IPS-18a (cell line): ENCODE results near the gene DLL3.
A peak's percentile ranks its signal among the peaks of the same experiment; 100 is the strongest.

ENCODE experiments used
- H3K27ac ChIP-seq: one replicate; pipeline ENCODE4 v1.5.1; 2013; ENCODE audit warnings: low read length
- H3K27me3 ChIP-seq: one replicate; pipeline ENCODE4 v1.6.1; 2013; ENCODE audit warnings: mild to moderate bottlenecking, low read length; ENCODE audit not compliant: control insufficient read depth, insufficient read depth
- H3K36me3 ChIP-seq: one replicate; pipeline ENCODE4 v1.6.1; 2013; ENCODE audit warnings: low read depth, low read length; ENCODE audit not compliant: control insufficient read depth
- H3K4me1 ChIP-seq: one replicate; pipeline ENCODE4 v1.6.1; 2013; ENCODE audit warnings: low read depth, low read length; ENCODE audit not compliant: control insufficient read depth
- H3K4me3 ChIP-seq: one replicate; pipeline ENCODE4 v1.5.1; 2013; ENCODE audit warnings: low read length
- H3K9ac ChIP-seq: one replicate; pipeline ENCODE4 v1.6.1; 2013; ENCODE audit warnings: mild to moderate bottlenecking, low read length, moderate library complexity
- H3K9me3 ChIP-seq: one replicate; pipeline ENCODE4 v1.6.1; 2013; ENCODE audit warnings: low read depth, low read length; ENCODE audit not compliant: control insufficient read depth

Gene DLL3

GRCh38 chr19:39520541-39521484 is 22.1 kb downstream of the DLL3 start:
- Histone ChIP-seq H3K4me1 (peaks cover 3% of the 10 kb centered on the region), H3K36me3 (peaks cover 3% of the 10 kb centered on the region), H3K4me3 (no peak overlapping the region), H3K9me3 (no peaks in the 10 kb centered on the region), H3K27me3 (peaks cover 6% of the 10 kb centered on the region), H3K27ac (no peak overlapping the region), H3K9ac (no peak overlapping the region)

- Histone ChIP-seq H3K36me3 (peaks cover 3% of the 10 kb centered on the region), H3K27me3 (no peaks in the 10 kb centered on the region), H3K4me3 (no peak overlapping the region), H3K4me1 (no peaks in the 10 kb centered on the region), H3K9ac (no peak overlapping the region), H3K27ac (no peak overlapping the region), H3K9me3 (no peaks in the 10 kb centered on the region)
Observed at GRCh38 chr19:39524495-39524894, 25.7 kb downstream of the DLL3 start.

DNA sequence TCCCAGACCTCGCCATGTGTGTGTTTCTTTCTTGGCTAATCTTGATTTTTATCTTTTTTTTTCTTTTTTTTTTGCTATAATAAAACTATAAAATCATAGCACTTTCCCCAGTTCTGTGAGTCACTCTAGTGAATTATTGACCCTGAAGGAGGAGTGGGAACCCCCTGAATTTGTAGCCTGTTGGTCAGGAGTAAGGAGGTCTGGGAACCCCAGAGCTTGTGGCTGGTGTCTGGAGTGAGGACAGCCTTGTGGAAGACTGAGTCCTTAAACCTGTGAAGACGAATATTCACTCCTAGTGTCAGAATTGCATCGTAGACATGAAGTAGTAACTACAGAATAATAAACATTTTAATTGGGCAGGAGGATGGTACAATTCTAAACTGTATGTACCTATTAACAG is 26.5 kb downstream of the DLL3 start:
- Histone ChIP-seq H3K27ac (no peak overlapping the region), H3K4me3 (no peak overlapping the region), H3K27me3 (no peaks in the 10 kb centered on the region), H3K9ac (no peak overlapping the region), H3K36me3 (peaks cover 3% of the 10 kb centered on the region), H3K9me3 (no peaks in the 10 kb centered on the region), H3K4me1 (no peaks in the 10 kb centered on the region)

DNA sequence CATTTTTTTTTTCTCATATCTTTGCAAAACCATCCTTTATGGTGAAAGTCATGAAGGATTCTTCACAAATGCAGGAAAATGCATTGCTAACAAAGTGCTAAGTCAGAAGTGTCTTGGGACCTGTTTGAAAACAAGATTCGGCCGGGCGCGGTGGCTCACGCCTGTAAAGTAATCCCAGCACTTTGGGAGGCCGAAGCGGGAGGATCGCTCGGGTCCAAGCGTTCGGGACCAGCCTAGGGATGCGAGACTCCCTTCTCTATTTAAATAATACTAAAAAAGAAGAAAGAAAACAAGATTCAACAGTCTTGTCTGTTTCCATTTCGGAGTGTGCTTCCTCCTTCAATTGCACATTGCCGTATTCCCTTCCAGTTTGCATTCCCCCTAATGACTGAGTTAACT is 33.1 kb downstream of the DLL3 start:
- Histone ChIP-seq H3K4me3 (peak overlapping the region; percentile 75), H3K36me3 (no peaks in the 10 kb centered on the region), H3K9ac (peak overlapping the region; percentile 69), H3K27me3 (no peaks in the 10 kb centered on the region), H3K9me3 (no peaks in the 10 kb centered on the region), H3K4me1 (peaks cover 3% of the 10 kb centered on the region), H3K27ac (no peak overlapping the region)

DNA sequence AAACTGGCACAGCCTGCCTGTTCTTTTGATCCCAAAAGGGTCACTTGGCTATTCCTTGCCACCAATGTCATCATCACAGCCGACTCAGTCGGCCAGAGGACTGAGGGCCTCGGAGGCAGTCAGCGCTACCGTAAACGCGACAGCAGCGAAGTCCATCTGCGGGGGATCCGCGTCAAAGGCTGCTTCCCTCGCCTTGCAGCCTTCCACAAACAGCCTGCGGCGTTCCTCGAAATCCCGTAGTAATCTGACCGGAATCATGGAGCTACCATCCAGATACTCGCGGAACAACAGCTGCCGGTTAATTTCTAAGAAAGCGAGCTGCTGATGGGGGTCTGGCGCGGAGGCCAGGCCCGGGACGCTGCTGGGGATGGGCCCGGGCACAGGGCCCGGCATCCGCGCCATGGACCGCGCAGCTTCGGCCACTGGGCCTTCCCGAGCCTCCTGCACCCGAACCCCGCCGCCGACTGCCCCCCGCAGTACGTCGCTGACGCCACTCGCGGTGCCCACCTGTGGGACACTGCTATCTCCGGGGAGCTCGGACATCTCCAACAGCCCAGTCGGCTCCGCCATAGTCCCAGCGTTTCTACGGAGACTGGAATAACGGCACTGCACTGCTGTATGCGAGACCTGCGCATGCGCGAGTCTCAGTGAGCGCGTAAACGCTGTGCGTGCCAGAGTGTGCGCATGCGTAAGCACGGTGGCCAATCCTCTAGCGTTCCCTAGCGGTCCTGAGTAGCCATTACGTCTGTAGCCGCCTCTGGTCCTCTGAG is 33.7 kb downstream of the DLL3 start, which contains the start of gene EID2B:
Gene EID2B (minus strand): TSS at position 620 of the 770 bp plus-strand sequence. CDS start 50 bp downstream, at position 570.
- H3K9ac ChIP-seq: peak within 1 kb of the TSS; percentile 69
- no peaks in the 10 kb centered on the region for H3K27me3 ChIP-seq
- no peaks in the 10 kb centered on the region for H3K9me3 ChIP-seq
- no peak within 1 kb of the TSS for H3K27ac ChIP-seq
- H3K4me3 ChIP-seq: peak within 1 kb of the TSS; percentile 75
- H3K36me3 ChIP-seq: no peaks in the 10 kb centered on the region
- H3K4me1 ChIP-seq: peaks cover 3% of the 10 kb centered on the region

DNA sequence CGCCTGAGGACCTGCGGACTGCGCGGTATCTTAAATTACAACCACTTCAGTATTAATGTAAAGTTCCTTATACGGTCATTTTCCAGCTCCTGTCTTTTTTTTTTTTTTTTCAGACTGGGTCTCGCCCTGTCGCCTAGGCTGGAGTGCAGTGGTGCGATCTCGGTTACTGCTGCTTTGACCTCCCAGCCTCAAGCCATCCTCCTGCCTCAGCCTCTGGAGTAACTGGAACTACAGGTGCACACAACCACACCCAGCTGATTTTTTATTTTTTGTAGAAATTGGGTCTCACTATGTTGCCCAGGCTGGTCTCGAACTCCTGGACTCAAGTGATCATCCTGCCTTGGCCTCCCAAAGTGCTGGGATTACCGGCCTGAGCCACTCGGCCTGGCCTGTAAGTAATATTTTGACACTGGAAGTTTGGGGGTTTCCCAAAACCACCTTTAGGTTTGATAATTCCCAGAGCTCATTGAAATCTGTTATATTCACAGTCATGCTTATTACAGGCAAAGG is 34.3 kb downstream of the DLL3 start:
- no peaks in the 10 kb centered on the region for H3K36me3 ChIP-seq
- H3K4me1 ChIP-seq: peaks cover 3% of the 10 kb centered on the region
- H3K27ac ChIP-seq: no peak overlapping the region
- no peaks in the 10 kb centered on the region for H3K9me3 ChIP-seq
- peak overlapping the region; percentile 75 for H3K4me3 ChIP-seq
- H3K27me3 ChIP-seq: no peaks in the 10 kb centered on the region
- H3K9ac ChIP-seq: no peak overlapping the region

GRCh38 chr19:39533791-39534190 is 35.0 kb downstream of the DLL3 start:
- peaks cover 3% of the 10 kb centered on the region for H3K4me1 ChIP-seq
- no peaks in the 10 kb centered on the region for H3K27me3 ChIP-seq
- H3K27ac ChIP-seq: no peak overlapping the region
- no peak overlapping the region for H3K4me3 ChIP-seq
- no peak overlapping the region for H3K9ac ChIP-seq
- H3K36me3 ChIP-seq: no peaks in the 10 kb centered on the region
- no peaks in the 10 kb centered on the region for H3K9me3 ChIP-seq

- Histone ChIP-seq H3K9me3 (no peaks in the 10 kb centered on the region), H3K4me1 (peaks cover 10% of the 10 kb centered on the region), H3K27me3 (no peaks in the 10 kb centered on the region), H3K36me3 (no peaks in the 10 kb centered on the region), H3K27ac (peak overlapping the region; percentile 52), H3K9ac (peak overlapping the region; percentile 85), H3K4me3 (peak overlapping the region; percentile 97)
Observed at GRCh38 chr19:39539165-39539517, 40.4 kb downstream of the DLL3 start.

DNA sequence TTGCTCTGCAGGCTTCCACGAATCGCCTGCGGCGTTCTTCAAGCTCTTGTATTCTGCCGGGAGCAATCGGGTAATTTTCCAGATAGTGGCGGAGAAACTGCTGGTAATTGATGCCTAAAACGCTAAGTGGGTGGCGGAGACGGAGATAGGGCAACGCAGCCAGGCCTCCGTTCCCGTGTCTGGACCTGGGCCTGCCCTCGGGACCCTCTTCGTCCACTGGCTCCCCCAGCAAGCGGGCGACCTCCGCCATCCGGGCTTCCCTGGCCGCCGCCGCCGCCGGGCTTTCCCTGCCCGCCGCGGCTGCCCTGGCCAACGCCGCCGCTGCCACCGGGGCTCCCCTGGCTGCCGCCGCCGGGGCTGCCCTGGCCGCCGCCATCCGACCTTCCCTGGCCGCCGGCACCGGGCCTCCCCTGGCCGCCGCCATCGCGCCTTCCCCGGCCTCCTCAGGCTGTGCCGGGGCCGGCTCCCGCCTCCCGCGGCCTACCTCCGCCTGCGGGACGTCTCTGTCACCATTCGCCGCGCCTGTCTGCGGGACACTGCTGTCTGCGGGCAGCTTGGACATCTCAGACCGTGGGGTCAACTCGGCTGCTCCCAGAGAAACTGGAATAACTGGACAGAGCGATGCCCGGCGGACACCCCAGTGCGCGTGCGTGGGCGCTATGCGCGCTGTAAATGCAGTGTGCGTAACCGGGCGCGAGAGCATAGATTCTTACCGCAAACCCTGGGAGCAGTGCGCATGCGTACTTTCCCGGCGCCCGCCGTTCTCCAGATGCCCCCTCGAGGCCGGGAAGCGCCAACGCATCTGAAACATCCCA is 41.0 kb downstream of the DLL3 start, which contains the start of gene EID2:
Gene EID2 (minus strand): TSS at position 644 of the 815 bp plus-strand sequence. CDS start 82 bp downstream, at position 562.
- Histone ChIP-seq H3K9me3 (no peaks in the 10 kb centered on the region), H3K27ac (peak within 1 kb of the TSS; percentile 52), H3K27me3 (no peaks in the 10 kb centered on the region), H3K4me1 (peaks cover 10% of the 10 kb centered on the region), H3K4me3 (peak within 1 kb of the TSS; percentile 97), H3K36me3 (no peaks in the 10 kb centered on the region), H3K9ac (peak within 1 kb of the TSS; percentile 85)

DNA sequence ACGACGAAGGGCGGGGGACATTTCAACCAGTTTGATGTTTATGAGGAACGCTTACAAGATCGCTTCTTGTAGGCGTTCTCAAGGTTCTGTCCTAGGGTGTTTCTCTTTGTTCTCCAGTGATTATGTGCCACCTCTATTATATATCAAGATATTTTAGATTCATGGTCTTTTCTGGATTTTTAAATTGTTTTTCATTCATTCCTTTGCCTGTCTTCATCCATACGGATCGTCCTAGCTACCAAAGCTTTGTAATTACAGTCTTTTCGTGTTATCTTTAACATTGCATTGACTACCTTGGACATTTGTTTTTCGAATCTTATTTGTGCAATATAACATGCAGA is 41.6 kb downstream of the DLL3 start:
- H3K9me3 ChIP-seq: no peaks in the 10 kb centered on the region
- H3K27me3 ChIP-seq: no peaks in the 10 kb centered on the region
- H3K36me3 ChIP-seq: no peaks in the 10 kb centered on the region
- peak overlapping the region; percentile 72 for H3K9ac ChIP-seq
- peak overlapping the region; percentile 97 for H3K4me3 ChIP-seq
- H3K27ac ChIP-seq: no peak overlapping the region
- H3K4me1 ChIP-seq: peaks cover 10% of the 10 kb centered on the region

GRCh38 chr19:39542206-39542605 is 43.5 kb downstream of the DLL3 start:
- Histone ChIP-seq H3K9me3 (no peaks in the 10 kb centered on the region), H3K27ac (no peak overlapping the region), H3K4me1 (peaks cover 10% of the 10 kb centered on the region), H3K4me3 (no peak overlapping the region), H3K9ac (no peak overlapping the region), H3K36me3 (no peaks in the 10 kb centered on the region), H3K27me3 (no peaks in the 10 kb centered on the region)
